Esophagus muscularis mucosa (tissue), 4 donors: ENCODE data around the gene LRFN5. TPM values are rescaled to one million over a fixed set of nuclear protein-coding genes. Genes with fewer than 3 reads are reported as not detected.

Source experiments
- DNase-seq: peaks from one replicate; pipeline ENCODE4 v3.0.0-alpha.2; 2017; ENCODE audit errors: extremely low spot score
- H3K27ac ChIP-seq, 4 donors: fragments of 200-600 bp; sonication (generic); replicated peaks in 1 of 4; 1 replicate in 3 of 4; 2 replicates in 1 of 4; pipeline ENCODE4 v1.5.1; 2016 to 2019; ENCODE audit warnings: mild to moderate bottlenecking in 1 of 4
- H3K27me3 ChIP-seq, 4 donors: fragments of 200-600 bp; sonication (generic); one replicate each; pipeline versions ENCODE4 v1.5.1 to v1.6.0; 2016 to 2019
- H3K36me3 ChIP-seq, 4 donors: fragments of 200-600 bp; sonication (generic); one replicate each; pipeline ENCODE4 v1.5.1; 2016 to 2019
- H3K4me1 ChIP-seq, 4 donors: fragments of 200-600 bp; sonication (generic); one replicate each; pipeline ENCODE4 v1.5.1; 2016 to 2019
- H3K4me3 ChIP-seq, 4 donors: fragments of 200-600 bp; sonication (generic); 1 replicate in 2 of 4; 2 replicates in 2 of 4; pipeline ENCODE4 v1.5.1; 2016 to 2019; ENCODE audit warnings: mild to moderate bottlenecking in 4 of 4, moderate library complexity in 1 of 4
- H3K9me3 ChIP-seq, 4 donors: fragments of 200-600 bp; sonication (generic); 1 replicate in 3 of 4; 2 replicates in 1 of 4; pipeline ENCODE4 v1.5.1; 2016 to 2019
- EP300 ChIP-seq: sonication (generic); formaldehyde crosslinking; IDR thresholded peaks from one replicate; pipeline ENCODE4 v1.6.1; 2017; ENCODE audit warnings: antibody characterized with exemption
- POLR2A ChIP-seq: fragments of 450-650 bp; IDR thresholded peaks from one replicate; pipeline ENCODE4 v1.6.1; 2017; ENCODE audit warnings: antibody characterized with exemption, moderate library complexity, mild to moderate bottlenecking, low read depth
- POLR2AphosphoS5 ChIP-seq, 2 donors: sonication (generic); formaldehyde crosslinking; IDR thresholded peaks; one replicate each; pipeline ENCODE4 v1.6.1; 2017; ENCODE audit warnings: antibody characterized with exemption in 2 of 2
- WGBS: methylation state at CpG from one replicate; pipeline ENCODE4 v1.1.5; 2018; 5-methylcytosine and 5-hydroxymethylcytosine counted together
- intact Hi-C: fragments of 100-400 bp; cut with DNase I; formaldehyde crosslinking; loops from one replicate; pipeline ENCODE4 v1.15.1; 2023
- total RNA-seq, 4 donors: library from RNA; depleted of rRNA; stranded (reverse); fragments of >200 nt; gene quantifications; one replicate each; pipeline versions ENCODE4 v1.1.0 to v1.2.1, GENCODE V29; 2016
- TF ChIP-seq, protein P1 (sequence below), 3 experiments: fragments of 200-600 bp in 2 of 3; fragments of 450-650 bp in 1 of 3; sonication (generic) in 2 of 3; IDR thresholded peaks; one replicate each; pipeline ENCODE4 v1.5.1; 2017 to 2019; ENCODE audit warnings: antibody characterized with exemption in 3 of 3, mild to moderate bottlenecking in 2 of 3, moderate library complexity in 1 of 3

Gene LRFN5
- total RNA-seq, 4 donors from 2014 or later: 2.1 to 4.6 (median 3.3) TPM

DNA sequence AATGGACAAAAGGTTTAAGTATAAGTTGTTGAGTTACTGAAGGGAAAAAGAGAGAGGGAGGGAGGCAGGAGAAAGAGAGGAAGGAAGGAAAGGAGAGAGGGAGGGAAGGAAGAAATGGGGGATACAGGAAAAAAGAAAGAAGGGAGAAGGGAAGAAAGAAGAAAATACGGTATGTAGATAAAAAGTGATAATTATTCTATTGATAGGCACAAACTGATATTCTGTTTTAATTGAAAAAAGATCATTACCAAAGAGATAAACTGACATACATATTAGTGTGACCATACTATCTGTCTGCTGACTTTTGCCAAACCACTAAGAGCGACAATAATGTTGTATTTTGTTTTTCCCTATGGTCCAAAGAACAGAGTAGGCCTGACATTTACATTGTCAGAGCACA, 154.5 kb downstream of the LRFN5 start:
- Histone ChIP-seq H3K4me3 (no peak overlapping the region), H3K9me3 (no peaks in the 10 kb centered on the region), H3K4me1 (no peaks in the 10 kb centered on the region), H3K36me3 (no peaks in the 10 kb centered on the region), H3K27ac (no peak overlapping the region), H3K27me3 (no peaks in the 10 kb centered on the region)
- TF ChIP-seq POLR2AphosphoS5 (IDR thresholded peaks at IDR 0.05) (no peak), EP300 (no peak), POLR2A (no peak)
- TF ChIP-seq, protein P1, sequence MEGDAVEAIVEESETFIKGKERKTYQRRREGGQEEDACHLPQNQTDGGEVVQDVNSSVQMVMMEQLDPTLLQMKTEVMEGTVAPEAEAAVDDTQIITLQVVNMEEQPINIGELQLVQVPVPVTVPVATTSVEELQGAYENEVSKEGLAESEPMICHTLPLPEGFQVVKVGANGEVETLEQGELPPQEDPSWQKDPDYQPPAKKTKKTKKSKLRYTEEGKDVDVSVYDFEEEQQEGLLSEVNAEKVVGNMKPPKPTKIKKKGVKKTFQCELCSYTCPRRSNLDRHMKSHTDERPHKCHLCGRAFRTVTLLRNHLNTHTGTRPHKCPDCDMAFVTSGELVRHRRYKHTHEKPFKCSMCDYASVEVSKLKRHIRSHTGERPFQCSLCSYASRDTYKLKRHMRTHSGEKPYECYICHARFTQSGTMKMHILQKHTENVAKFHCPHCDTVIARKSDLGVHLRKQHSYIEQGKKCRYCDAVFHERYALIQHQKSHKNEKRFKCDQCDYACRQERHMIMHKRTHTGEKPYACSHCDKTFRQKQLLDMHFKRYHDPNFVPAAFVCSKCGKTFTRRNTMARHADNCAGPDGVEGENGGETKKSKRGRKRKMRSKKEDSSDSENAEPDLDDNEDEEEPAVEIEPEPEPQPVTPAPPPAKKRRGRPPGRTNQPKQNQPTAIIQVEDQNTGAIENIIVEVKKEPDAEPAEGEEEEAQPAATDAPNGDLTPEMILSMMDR (IDR thresholded peaks at IDR 0.05): no peak
- WGBS: 81% methylated on average over 2 of the region's 2 CpGs
- intact Hi-C loops: no loop called here
- DNase-seq: no peak

DNA sequence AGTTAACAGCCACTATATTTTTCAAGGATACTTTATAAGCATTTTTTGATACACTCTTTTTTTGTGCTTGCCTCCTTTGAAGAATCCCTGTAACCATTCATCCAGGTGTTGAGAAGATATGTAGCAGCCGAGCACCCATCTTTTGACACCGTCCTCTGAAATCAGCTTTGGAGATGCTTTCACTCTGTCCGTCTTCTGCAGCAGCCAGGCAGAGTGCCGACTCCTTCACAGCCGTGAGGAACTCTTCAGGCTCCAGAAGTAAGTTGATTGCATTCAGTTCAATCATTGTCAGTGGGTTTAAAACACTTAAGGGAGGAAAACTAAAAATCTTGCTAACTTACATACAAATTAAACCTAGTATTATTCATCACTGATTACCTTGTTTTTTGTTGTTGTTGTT, 160.1 kb downstream of the LRFN5 start:
- WGBS: 56% methylated on average over 5 of the region's 5 CpGs
- no peaks in the 10 kb centered on the region for H3K27me3 ChIP-seq
- H3K4me1 ChIP-seq: no peaks in the 10 kb centered on the region
- DNase-seq: no peak
- no peak overlapping the region for H3K27ac ChIP-seq
- no peaks in the 10 kb centered on the region for H3K36me3 ChIP-seq
- TF ChIP-seq POLR2A: no peak
- no peak for TF ChIP-seq POLR2AphosphoS5 (IDR thresholded peaks at IDR 0.05)
- no peak for TF ChIP-seq EP300
- TF ChIP-seq, protein P1 (IDR thresholded peaks at IDR 0.05): no peak
- no peak overlapping the region for H3K4me3 ChIP-seq
- no peaks in the 10 kb centered on the region for H3K9me3 ChIP-seq
- intact Hi-C loops: no loop called here

DNA sequence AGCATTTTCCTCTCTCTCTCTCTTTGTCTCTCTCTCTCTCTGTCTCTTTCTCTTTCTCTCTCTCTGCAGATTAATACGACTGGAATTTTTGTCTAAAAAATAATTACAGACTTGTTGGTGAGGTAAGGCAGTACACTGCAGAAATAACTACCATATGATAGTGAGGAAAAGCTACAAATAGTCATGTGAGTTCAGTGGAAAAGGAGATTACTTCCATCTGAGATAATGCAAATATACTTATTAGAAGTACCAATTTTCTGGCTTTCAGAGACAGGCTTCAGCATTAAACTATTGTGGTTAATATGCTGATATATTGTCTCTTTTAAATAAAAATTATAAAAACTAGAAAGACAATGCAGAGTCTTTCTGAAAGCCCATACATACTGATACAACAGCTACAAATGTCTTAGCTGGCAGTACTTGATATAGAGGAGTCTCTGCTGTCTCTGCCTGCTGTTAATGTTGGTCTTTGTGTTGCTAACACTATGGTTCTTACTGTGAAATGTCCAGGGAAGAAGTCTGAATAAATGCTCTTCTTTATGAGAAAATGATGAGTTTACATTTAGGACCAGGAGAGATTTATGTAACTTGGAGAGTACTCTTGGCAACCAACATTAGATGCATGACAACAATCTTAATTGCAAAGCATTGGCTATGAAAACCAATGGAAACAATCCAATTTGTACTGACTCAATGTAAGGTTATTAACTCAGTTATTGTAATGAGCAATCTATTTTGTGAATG, 167.0 kb downstream of the LRFN5 start:
- DNase-seq: no peak

DNA sequence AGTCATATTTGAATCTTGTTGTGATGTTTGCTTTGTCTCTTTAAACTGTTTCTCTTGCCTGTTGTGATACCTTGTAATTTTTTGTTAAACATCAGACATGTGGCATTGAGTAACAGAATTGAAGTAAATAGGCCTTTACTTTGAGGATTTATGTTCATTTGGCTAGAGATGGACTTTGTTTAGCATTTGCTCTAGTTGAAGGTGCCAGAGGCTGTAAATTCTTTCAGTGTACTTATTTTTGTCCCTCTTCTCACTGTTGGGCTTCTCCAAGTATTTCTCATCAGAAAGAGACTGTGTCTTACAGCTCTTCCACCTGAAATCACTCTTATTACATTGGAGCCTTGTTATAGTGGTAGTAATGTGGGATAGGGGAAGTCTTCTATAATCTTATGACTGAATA, 175.8 kb downstream of the LRFN5 start:
- intact Hi-C loops: no loop called here

More for the DNA sequence above, 167.0 kb downstream of the LRFN5 start:
- TF ChIP-seq POLR2AphosphoS5 (IDR thresholded peaks at IDR 0.05) (no peak), EP300 (no peak), POLR2A (no peak)
- TF ChIP-seq, protein P1 (IDR thresholded peaks at IDR 0.05): no peak
- H3K27ac ChIP-seq: no peak overlapping the region
- no peaks in the 10 kb centered on the region for H3K9me3 ChIP-seq
- H3K4me3 ChIP-seq: no peak overlapping the region
- WGBS: 56% methylated on average over 1 of the region's 1 CpG
- no peaks in the 10 kb centered on the region for H3K4me1 ChIP-seq
- H3K27me3 ChIP-seq: no peaks in the 10 kb centered on the region
- H3K36me3 ChIP-seq: no peaks in the 10 kb centered on the region
- intact Hi-C loops: no loop called here

More for the DNA sequence above, 175.8 kb downstream of the LRFN5 start:
- Histone ChIP-seq H3K4me1 (no peaks in the 10 kb centered on the region), H3K9me3 (no peaks in the 10 kb centered on the region), H3K27ac (no peak overlapping the region), H3K36me3 (no peaks in the 10 kb centered on the region), H3K4me3 (no peak overlapping the region), H3K27me3 (no peaks in the 10 kb centered on the region)
- TF ChIP-seq EP300 (no peak), POLR2AphosphoS5 (IDR thresholded peaks at IDR 0.05) (no peak), POLR2A (no peak)
- TF ChIP-seq, protein P1 (IDR thresholded peaks at IDR 0.05): no peak
- DNase-seq: no peak
